A172 (cell line): Measurements from ENCODE around the gene IER5L. TPM values are rescaled to one million over a fixed set of nuclear protein-coding genes. Genes with fewer than 3 reads are reported as not detected.
"Not testable (repeated sequence)": the region's sequence is repeated elsewhere in the genome, so short reads cannot be mapped to it uniquely, and the experiment has no call there.

Experiments
- DNase-seq: peaks from one replicate; pipeline ENCODE4 v3.0.0-alpha.2; 2015; ENCODE audit warnings: low spot score
- total RNA-seq: library from RNA; depleted of rRNA; stranded (reverse); fragments of >200 nt; shearing (Covaris generic); gene quantifications from 2 replicates; pipeline ENCODE4 v1.2.3, GENCODE V29; 2014

The IER5L gene
- total RNA-seq, 1 experiment from 2014 or later = 55.8 TPM

DNA sequence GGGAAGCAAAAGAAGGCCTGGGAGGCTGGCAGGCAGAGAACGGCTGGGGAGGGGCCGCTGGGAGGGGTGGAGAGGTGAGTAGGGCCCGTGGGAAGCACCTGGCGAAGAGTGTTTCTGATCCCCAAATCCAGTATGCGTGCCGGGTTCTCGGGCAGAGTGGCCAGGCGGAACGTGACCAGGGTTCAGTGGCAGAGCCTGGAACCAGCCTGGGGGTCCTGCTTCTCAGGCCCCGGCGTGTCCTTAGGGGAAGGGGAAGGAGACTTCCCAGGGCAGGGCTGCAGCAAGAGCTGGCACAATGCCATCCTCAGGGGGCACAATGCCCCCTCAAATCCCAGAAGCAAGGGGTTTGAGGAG is 25.5 kb upstream of the IER5L start:
- DNase-seq = no peak

DNA sequence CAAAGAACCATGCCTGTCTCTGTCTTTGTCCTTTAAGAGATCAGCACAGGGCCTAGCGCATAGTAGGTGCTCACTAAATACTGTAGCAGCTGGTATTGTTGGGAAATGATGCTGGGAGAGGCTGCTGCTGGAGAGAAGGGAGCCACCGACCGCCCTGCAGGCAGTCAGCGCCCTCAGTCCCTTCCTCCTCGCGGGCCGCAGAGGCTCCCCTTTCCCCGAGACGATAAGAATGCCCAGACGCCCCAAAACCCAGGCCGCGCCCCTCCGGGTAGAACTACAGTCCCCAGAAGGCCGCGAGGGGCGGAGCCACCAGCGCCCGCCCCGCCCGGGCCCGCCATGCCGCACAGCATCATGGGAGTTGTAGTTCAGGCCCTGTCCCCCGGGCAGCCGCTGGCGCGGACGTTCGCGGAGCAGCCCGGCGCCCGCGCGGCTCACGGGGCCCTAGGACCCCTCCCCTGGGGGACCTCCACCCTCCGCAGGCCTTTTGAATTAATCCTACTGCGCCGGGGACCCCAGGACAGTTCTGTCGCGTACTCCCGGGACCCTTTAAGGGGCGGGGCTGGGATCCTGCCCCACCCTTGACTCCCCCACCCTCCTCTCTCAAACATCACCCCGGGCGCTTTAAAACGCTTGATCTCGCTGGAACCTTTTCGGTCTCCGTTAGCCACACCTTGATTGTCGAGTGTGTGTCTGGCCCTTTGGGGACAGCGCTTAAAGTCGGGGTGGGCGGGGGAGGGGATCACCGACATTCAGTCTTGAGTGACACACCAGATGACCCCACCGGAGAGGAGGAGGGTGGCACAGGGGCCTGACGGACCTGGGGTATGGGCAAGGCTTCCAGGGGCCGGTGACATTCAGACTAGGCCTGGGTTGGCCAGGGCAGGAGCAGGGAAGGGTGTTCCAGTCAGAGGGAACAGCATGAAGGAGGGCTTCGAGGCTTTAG is 24.8 kb upstream of the IER5L start:
- peak; percentile 68 for DNase-seq

GRCh38 chr9:129201866-129202265 is 23.8 kb upstream of the IER5L start:
- DNase-seq = no peak

GRCh38 chr9:129201289-129201688 is 23.2 kb upstream of the IER5L start:
- DNase-seq = no peak

GRCh38 chr9:129200255-129200654 is 22.2 kb upstream of the IER5L start:
- no peak for DNase-seq

GRCh38 chr9:129199044-129199435 is 21.0 kb upstream of the IER5L start:
- no peak for DNase-seq

- peak; percentile 85 for DNase-seq
These were observed 20.4 kb upstream of the IER5L start for GRCh38 chr9:129198319-129199043.

DNA sequence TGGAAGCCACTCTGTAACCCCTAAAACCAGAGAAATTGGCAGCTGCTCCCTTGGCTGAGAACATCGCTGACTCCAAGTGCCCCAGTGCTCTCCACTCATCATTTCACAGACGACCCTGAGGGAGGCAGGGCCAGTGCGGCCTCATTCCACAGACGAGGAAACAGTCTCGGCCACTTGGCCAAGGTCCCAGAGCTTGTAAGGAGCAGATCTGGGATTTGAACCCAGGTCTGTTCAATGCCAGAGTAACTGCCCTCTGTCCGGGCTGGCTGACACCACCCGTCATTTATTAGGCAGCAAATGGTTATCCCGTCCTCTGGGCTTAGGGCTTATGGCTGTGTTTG is 19.9 kb upstream of the IER5L start:
- DNase-seq = no peak

GRCh38 chr9:129197045-129197444 is 19.0 kb upstream of the IER5L start:
- DNase-seq = not testable (repeated sequence)

GRCh38 chr9:129195606-129196005 is 17.5 kb upstream of the IER5L start:
- DNase-seq = no peak

DNA sequence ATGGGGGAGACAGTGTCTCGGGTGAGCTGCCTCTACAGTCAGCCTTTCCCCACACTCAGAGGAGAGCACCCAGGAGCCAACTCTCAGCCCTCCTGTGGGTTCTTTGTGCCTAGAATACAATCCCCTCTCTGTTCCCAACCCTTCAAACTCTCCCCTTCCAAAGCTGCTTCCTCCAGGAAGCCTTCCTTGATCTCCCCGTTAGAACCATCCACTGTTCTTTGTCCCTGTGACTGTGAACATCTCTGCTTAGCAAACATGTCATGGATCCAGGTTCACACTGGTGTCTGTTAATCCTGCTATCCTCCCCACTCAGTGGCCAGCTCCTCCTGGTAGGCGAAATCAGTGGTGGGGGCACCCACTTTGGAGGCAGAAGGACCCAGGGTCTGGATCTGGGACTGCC is 16.2 kb upstream of the IER5L start:
- DNase-seq = no peak

- DNase-seq = no peak
These were observed 15.6 kb upstream of the IER5L start for GRCh38 chr9:129193655-129194054.

GRCh38 chr9:129191234-129191633 is 13.2 kb upstream of the IER5L start:
- no peak for DNase-seq

- DNase-seq = not testable (repeated sequence)
These were observed 11.9 kb upstream of the IER5L start for GRCh38 chr9:129189971-129190370.

- DNase-seq = no peak
These were observed 9.0 kb upstream of the IER5L start for GRCh38 chr9:129187042-129187441.

DNA sequence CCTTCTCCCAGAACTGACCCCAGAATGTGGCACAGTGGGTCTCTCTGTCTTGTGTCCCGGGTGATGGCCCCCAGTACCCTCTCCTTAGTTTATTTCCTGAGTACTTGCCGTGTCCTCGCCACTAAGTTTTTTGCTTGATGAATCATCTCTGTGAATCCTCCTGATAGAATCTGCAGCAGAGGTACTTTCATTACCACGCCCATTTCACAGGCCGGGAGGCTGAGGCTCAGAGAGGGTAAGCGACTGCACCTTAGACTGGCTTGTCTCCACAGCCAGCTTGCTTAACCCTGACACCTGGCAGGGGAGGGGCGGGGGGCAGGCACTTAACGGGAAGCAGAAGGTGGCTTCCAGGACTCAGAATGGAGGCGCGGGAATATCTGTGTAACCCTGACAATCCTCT is 7.9 kb upstream of the IER5L start:
- no peak for DNase-seq

GRCh38 chr9:129185402-129185801 is 7.3 kb upstream of the IER5L start:
- no peak for DNase-seq

DNA sequence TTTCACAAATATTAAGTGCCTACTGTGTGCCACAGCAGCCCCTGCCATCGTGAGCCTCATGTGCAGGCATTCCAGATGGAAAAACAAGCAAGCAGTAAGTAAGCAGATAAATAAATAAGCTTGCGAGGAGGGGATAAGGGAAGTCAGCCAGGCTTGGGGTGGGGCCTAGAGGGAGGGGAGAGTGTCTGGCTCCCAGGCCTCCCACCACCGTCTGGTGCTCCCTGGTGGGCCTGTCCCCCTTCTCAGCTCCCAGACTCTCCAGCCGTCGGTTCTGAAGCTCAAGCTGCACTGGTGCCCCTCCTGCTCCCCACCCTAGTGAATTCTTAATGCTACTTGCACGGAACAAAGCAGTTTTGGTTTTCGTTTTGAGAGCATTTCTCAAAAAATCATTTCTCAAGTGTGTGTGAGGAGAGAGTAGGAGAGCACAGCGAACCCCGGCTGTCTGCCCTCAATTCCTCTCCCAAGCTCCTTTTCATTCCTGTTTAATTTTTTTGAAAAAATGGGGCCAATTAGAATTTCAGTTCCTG is 6.6 kb upstream of the IER5L start:
- no peak for DNase-seq

- DNase-seq = no peak
These were observed 6.1 kb upstream of the IER5L start for GRCh38 chr9:129184219-129184524.

GRCh38 chr9:129183495-129184218 is 5.6 kb upstream of the IER5L start:
- no peak for DNase-seq

DNA sequence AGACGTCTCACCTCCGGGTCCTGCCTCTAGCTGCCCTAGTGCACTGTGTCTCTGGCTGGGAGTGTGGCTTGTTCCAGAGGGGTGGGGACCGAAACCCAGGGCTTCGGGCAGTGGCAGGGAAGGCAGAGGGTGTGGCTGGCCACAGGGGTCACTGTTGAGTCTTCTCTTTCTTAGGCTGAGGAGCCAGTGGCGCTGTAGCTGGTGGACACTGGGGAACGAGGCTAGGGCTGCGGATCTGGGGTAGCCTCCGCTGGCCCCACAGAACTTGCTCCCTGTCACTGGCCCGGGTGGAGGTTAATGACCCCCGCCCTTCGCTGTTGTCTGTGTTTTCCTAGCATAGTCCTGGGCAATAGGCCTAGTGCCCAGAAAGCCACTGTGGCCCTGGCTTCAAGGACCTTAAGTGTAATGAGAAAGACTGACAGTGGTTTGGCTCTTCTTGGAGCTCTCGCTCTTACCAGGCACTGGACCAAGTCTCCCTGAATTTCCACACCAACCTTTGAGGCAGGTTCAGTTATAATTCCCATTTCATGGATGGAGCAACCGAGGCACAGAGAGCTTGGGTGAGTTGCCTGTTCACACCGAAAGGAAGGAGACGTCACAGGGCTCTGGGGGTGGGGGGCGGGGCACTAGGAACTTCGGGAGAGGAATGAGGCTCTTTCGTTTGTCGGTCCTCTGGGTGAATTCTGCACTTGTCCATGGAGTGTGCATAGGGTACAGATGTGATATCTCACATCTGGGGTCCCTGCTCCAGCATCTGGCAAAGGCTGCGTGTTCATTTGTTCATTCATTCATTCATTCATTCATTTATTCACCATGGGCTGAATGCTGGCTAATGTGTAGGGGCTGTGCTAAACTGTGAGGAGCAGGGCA is 4.8 kb upstream of the IER5L start:
- no peak for DNase-seq

- DNase-seq = no peak
These were observed 4.1 kb upstream of the IER5L start for GRCh38 chr9:129182122-129182521.
